ENCODE measurements around the gene LZTFL1.
A peak's percentile ranks its signal among the peaks of the same experiment; 100 is the strongest.

LZTFL1 gene

DNA sequence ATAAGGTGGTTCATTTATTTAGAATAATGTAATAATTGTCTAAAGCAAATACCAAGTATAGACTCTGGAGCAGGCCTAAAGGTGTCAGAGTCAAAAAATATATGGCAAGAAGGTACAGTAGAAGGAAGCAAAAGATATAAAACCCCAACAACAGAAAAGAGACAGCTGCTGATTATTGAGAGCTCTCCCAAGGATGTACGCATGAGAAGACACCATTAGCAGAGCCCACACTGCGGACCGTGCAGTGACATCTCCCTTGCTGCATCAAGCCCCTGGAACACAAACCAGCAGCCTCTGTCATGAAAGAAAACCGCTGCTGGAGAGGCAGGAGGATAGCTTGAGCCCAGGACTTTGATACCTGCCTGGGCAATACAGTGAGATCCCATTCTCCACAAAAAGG is 27.6 kb downstream of the LZTFL1 start:
- DNase-seq (ENCODE audit: low read depth in 4 of 4, low spot score in 1 of 4): no peak

DNA sequence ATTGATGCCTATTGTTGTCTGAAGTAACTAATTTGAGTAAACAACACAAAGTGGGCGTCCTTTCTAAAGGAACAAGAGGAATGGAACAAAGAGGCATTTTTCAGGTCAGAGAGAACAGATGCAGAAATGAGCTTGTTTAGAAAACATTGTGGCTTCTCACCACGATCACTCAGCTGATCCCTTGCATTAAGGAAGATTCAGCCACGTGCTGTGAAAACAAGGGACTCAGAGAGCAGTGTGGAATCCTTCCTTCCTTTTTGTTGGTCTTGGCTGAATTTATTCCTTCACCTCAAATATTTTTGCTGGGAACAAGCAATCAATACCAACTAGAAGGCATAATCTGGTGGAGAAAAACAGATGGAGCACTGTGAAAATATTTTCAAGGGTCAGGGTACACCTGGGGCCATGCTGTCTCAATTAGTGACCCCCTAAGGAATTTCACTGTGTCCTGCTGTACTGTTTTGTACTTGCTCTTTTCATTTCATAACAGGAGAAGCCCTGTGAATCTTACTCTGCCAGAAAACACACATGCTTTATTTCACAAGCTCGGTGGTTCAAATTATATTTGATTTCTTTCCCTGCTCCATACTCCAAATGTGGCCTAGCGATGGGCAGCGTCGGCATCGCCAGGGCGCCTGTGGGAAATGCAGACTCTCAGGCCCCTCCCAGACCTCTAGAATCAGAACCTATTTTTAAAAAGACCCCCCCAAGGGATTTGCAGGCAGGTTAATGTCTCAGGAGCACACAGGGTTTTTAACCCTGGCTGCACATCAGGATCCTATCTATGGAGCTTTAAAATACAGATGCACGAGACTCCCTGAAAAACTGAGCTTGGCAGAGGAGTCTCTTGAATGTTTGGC is 34.0 kb downstream of the LZTFL1 start:
- no peak for DNase-seq (ENCODE audit: low read depth in 4 of 4, low spot score in 1 of 4)

DNA sequence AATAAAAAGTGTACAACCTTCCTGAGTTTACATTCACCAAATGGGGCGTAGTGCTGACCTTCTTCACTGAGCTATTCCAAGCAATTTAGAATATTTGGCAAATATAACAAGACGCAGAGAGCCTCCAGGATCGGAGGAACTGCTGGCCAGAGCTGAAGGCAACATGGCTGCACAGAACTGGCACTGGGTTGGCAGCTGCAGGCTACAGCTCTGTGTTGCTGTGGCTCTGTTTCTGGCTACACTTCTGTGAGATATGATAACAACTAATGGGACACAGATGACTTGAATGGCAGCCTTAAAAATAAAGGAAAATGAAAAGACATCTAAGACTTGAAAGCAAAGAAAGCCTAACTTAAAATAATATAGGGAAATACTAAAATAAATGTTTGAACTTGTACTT is 34.8 kb downstream of the LZTFL1 start:
- no peak for DNase-seq (ENCODE audit: low read depth in 4 of 4, low spot score in 1 of 4)

DNA sequence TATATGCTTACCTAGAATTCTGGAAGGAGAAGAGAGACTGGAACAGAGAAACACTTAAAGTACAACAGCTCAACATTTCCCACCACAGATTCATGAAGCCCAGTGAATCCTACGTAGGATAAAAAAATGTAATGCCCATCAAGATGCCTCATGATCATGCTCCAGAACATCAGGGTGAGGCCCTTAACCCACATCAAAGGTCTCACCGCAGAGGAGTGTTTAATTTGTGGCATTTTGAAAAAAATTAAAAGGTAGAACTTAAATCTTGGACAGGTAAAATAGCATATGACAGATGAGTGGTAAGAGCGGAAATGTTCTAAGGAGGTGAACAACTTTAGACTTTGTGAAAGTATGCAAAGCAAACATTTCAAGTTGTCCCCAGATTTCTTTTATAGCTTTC is 35.8 kb downstream of the LZTFL1 start:
- DNase-seq (ENCODE audit: low read depth in 4 of 4, low spot score in 1 of 4): no peak

DNA sequence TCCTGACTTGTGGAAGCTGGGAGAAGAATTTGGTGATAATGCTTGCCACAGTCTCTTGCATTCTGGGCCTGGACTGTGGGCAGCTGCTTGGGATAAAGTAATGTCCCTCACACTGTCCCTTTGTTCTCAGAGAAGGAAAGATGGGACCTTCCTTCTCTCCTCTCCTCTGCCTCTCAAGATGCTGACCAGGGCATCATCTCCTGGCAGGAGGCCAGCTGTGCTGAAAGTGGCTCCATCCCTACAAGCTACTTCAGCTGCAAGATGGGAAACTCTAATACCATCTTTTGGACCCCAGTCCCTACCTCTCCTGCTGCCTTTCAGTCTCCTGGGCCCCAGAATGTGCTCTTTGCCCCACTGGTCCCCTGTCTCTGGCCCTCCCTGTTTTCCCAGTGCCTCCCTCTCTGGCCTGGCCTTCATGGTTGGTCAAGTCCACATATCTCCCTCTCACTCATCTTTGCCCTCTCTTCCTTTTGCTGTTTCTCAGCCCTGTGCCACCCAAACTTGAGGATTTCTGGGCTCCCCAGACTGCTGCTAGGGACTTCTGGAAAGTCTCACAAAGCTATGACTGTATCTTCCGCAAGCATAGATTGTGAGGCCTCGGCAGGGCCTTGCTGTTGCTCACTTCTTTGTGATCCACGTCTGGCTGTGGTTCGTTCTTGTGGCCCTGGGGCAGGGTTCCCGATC is 38.5 kb downstream of the LZTFL1 start:
- DNase-seq (ENCODE audit: low read depth in 4 of 4, low spot score in 1 of 4): no peak

DNA sequence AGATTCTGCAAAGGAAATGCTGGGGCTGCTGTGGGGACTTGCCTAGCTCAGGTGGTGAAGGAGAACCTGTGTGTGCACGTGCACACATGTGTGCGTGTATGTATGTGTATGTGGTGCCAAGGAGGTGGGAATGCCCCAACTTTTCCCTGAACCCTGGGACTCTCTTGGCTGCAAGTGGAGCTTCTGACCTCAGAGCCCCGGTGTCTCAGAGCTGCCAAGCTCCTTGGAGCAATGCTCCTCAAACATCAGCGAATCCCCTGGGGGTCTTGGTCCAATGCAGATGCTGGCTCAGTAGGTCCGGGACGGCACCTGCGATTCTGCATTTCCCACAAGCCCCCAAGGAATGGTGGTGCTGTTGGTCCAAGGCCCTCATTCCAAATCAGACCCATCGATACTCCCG is 39.8 kb downstream of the LZTFL1 start:
- no peak for DNase-seq (ENCODE audit: low read depth in 4 of 4, low spot score in 1 of 4)

DNA sequence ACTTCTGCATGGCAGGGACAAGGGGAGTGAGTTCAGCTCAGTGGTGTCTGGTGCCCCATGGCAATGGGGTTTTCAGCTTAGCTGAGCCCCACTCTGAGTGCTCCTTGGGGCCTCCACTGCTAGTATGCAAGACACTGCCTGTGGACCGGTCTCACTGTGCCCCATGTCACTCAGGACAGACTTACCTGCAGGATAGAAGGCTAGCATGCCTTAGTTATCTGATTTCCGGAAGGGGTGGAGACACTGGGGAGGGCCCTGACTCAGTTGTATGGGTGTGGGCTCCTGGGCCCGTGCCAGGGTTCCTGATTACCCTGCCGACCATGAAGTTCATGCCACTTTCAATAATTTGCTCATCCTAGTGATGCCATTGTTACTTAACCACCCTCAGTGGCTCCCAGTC is 41.3 kb downstream of the LZTFL1 start:
- no peak for DNase-seq (ENCODE audit: low read depth in 4 of 4, low spot score in 1 of 4)

DNA sequence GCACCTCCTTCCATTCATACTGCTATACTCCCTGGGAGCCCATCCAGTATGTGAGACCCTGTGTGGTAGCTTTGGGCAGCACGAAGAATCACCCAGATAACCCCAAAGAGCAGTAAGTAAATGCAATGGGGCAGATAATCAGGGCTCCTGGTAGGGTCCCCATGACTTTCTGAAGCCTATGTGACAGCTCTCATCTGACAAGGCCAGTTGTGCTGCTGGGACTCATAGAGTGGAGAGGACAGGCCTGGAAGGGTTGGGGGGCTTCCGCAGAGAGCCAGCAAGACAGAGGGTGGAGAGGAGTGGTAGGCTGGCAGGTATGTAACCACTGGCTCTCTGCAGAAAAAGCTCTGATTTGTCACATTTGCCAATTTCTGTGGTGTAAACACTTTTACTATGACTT is 42.3 kb downstream of the LZTFL1 start:
- DNase-seq (ENCODE audit: low read depth in 4 of 4, low spot score in 1 of 4): no peak

DNA sequence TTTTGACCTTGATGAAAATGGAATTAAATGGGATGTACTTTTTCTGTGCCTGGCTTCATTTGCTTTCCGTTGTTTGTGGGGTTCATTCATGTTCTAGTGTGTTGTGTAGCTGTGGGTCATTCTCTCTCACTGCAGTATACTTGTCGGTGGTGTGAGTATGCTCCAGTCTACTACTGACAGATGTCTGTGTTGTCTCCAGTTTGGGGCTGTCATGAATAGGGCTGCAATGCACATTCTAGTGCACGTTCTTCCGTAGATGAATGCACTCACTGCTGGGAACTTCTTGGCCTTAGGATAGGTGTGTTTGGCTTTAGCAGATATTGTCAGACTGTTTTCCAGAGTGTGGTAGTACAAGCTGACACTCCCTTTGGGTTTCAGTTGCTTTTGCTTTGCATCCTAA is 43.9 kb downstream of the LZTFL1 start:
- DNase-seq (ENCODE audit: low read depth in 4 of 4, low spot score in 1 of 4): no peak

DNA sequence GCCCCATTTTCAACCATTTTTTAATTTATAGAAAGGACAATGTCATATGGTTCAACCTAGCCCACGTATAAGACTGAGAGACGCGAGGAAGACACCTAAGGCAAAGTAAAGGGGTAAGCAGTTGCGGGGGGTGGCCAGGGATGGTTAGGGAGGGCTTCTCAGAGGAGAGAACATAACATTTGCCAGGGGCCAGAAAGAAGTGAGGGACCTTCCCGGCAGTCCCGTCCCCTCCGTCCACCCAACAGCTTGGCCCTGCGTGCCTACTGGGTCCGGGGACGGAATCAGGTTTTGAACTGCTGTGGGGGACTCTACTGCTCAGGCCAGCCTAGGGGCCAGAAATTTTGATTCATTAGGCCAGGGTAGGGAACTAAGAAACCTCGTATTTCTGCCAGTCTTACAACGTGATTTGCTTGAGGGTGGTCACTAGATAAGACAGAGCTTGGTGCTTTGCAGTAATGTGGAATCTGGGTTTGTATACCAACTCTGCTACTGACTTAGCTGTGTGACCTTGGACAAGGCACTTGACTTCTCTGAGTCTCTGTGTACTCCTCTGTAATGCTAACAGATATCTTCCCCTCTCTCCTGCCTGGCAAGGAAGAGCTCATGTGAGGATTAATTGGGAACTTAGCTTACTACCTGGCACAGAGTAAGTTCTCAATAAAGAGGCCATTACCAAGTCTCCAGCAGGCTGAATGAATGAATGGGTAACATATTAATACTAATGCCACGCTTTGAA is 44.8 kb downstream of the LZTFL1 start:
- DNase-seq (ENCODE audit: low read depth in 4 of 4, low spot score in 1 of 4): no peak

DNA sequence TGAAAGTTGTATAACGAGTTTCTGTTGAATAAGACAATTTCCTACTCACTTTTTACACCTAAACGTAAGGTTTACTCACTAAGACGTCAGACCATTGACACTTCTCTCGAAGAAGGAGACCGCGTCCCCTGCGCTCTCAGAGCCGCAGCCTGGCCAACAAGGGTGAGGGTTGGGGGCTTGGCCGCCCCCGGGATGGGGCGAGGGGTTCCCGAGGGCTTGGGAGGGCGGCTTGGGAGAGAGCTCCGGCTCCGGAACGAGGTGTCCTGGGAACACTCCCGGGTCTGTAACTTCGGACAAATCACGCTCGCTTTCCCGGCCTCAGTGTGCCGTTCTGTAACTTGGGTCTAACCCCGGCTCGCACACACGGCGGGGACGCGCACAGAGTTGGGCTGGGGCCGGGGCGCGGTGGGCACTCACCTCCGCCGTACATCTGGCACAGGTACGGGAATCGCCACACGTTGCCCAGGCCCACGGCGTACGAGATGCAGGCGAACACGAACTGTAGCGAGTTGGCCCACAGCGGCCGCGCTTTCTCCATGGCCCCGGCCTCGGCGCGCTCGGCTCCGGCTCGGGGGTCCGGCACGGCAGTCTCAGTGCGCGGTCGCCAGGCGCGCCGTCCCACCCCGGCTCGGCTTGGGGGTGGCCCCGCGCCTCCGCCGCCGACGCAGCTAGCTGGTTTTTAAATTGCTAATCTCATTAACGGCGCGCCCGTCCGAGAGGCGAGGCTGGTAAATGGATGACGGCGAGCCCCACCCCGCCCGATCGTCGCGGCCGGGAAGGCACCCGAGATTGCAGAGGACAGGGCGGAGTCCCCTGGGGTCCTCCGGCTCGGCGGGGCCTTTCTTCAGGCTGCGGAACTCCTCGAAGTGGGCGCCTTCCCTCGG is 45.8 kb downstream of the LZTFL1 start, which contains the start of gene SLC6A20:
TSS of gene SLC6A20 (minus strand) at position 655 of the 884 bp plus-strand sequence. CDS start at position 538, 117 bp downstream.
- DNase-seq (ENCODE audit: low read depth in 4 of 4, low spot score in 1 of 4): peak in 1 of 4 experiments; percentile 1

DNA sequence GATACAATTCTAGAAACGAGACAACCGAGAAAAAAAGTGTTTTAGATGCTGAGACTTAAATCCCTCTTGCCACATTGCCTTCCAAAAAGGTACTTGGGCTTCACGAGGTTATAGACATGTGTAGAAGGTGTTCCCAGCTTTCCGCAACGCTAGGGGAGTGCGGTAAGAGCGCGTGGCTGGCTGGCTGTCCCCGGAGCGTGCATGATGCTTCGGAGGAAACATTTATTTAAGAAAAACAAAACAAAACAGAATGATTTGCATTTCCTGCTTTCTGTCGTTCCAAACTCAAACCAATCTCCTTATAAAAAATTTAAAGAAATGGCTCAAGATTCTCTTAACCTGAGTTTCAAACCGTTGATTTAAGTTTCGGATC is 46.4 kb downstream of the LZTFL1 start:
- DNase-seq (ENCODE audit: low read depth in 4 of 4, low spot score in 1 of 4): no peak

DNA sequence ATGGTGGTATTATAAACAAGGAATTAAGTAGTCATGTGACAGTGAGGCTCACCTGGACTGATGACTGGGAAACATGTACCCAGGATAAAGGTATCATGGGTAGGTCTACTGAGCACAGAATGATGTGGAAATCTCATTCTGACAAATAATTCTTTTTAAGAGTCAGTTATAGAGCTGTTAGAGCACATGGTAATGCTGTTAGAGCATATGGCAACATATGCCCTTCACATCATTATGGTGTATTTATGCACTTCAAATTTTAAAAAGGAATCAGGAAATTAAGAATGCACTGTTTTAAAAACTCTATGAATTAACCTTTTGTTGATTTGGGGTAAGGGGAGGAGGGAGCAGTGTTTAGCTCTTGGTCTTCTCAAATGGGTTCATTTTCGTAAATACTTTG is 47.3 kb downstream of the LZTFL1 start:
- DNase-seq (ENCODE audit: low read depth in 4 of 4, low spot score in 1 of 4): no peak

DNA sequence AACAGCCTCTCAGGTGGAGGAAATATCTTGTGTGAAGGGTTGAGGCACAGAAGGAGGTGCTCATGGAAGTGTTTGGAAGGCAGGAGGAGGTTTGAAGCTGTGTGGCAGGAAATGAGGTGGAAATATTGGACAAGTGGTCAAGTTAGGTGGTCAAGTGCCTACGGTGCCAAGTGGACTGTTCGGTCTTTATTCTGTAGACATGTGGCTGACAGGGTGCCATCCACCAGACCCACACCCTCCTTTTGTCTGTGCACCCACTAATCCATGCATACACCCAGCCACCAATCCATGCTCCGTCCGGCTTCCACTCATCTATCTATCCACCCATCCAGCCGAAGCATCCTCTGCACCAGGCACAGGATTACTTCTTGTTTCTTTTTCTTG is 47.8 kb downstream of the LZTFL1 start:
- DNase-seq (ENCODE audit: low read depth in 4 of 4, low spot score in 1 of 4): no peak

DNA sequence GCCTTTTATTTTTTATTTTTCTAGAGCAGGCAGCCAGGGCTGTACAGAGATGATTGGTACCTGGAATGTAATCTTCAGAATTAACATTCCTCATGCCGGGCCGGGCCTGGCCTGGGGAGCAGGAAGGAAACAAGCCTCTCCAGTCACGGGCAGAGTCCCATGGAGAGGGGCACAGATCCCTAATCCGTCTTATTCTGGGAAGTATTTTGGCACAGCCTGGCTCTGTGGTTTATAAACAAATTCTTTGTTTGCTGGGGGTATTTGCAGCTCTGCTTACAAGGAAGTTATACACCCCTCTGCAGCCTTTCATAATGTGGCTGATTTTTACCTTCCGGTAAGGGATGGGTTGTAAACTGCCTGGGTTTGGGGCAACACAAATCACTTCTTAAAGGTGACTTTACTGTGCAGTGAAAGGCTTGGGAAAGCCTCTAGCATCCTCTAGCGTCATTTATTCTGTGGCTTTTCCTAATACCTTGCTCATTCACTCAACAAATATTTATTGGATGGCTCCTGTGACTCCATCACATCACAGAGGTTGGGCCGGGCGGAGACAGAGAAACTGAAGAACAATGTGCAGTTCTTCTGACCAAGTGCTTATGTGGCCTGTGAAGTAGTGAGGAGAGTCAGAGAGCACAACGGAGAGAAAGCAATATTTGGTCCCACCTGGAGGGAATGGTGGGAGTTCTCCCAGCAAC is 48.3 kb downstream of the LZTFL1 start:
- DNase-seq (ENCODE audit: low read depth in 4 of 4, low spot score in 1 of 4): no peak

DNA sequence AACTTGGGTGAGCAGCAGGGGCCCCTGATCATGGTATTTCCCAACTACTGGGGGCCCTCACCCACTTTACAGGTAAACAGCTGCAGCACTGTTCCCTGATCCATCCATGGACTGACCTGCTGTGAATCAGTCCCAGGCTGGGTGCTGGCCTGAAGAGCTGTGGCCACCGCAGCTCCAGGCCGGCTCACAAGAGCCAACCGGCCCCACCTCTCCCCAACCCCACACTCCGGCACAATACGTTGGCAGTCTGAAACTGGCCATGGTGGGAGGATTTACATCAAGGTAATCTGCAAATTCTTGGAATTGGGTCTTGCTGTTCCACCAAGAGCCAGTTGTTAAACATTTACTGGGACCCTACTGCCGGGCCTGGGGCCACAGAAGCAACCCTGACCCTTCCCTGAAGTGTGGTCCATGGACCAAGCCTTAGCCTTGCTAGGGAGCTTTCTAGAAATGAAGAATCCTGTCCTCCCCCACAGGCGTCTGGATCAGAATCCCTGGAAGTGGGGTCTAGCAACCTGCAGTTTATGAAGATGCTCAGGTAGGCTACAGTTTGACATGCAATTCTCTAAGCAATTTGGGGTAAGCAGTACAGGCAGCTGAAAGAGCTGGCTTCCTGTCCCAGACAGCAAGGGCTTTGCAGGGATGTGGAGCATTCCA is 49.3 kb downstream of the LZTFL1 start:
- no peak for DNase-seq (ENCODE audit: low read depth in 4 of 4, low spot score in 1 of 4)

DNA sequence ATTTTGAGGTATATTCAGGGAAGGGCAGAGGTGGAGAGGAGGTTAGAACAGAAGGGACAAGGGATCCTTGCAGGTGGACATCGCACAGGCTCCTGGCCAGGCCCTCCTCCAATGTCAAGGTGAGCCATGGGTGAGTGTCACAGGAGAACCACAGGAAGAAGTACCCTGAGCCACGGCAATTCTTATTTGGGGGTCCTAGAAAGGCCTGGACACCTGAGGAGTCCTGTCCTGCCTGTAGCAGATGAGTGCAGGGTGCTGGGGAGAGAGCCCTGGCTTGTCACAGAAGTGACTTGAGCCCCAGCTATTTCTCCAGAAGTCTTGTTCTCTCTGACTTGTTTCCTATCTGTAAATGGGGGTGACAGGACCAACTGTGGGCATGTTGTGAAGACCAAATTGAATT is 49.9 kb downstream of the LZTFL1 start:
- no peak for DNase-seq (ENCODE audit: low read depth in 4 of 4, low spot score in 1 of 4)

DNA sequence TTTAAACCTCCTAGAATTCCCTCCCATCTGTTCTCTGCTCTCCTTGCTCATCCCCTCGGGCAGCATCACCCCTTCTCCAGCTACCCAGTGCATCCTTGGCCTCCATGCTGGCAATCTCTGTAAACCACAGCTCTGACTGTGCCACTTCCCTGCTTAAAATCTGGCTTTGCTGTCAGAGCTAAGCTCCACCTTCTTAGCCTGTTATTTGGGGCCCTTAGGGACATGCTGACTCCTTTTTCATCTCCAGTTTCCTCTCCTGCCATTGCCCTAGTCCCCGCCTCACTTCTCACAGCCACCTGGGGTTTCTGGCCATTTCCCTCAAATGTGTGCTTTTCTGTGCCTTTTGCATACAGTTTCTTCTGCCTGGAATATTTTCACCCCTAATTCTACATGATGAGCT is 51.3 kb downstream of the LZTFL1 start:
- DNase-seq (ENCODE audit: low read depth in 4 of 4, low spot score in 1 of 4): no peak

DNA sequence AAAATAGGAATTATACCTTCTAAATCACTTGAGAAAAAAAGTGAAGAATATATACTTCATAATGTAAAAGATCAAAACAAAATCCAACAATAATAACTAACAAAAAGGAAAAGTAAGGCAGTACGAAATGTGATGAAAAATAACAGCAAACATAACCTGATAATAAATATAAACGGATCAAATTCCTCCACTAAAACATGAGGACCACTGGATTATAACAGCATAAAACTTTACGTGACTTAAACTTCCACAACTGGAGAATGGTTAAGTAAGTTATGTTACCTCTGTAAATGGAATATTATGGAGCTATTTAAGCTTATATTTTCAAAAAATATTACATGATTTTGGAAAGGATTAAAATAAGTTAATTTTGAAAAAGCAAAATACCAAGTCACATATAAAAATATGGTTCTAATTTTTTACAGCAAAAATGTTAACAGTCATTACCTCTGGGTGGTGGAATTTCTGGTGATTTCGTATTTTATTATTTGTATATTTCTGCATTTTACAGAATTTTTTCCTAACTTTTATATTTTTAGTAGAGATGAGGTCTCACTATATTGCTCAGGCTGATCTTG is 52.6 kb downstream of the LZTFL1 start:
- no peak for DNase-seq (ENCODE audit: low read depth in 4 of 4, low spot score in 1 of 4)

DNA sequence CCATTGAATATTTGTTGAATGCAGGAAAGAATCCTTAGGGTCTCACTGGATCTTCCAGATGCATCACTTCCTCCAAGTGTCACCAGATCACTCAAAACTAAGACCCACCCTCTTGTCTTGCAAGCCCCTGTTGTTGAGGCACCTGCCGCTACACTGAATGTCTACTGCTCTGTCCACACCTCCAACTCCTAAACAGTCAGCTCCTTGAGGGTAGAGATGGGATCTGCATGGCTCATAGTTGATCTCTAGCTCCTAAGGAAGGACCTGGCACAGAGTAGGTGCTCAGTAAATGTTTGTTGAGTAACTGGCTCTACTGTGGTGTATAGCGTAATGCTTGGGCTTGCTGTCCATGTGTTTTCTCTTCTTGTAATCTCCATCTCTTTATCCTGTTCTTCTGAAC is 54.4 kb downstream of the LZTFL1 start:
- no peak for DNase-seq (ENCODE audit: low read depth in 4 of 4, low spot score in 1 of 4)
